HepG2 (cell line): ENCODE results near the gene RABGGTB. TPM values are rescaled to one million over a fixed set of nuclear protein-coding genes. Genes with fewer than 3 reads are reported as not detected.

Experiments used
- ATF2 ChIP-seq: sonication (generic); formaldehyde crosslinking; IDR thresholded peaks from 2 replicates; pipeline ENCODE4 v1.4.0; 2020; ENCODE audit warnings: missing genetic modification reagents
- DBP ChIP-seq: sonication (generic); formaldehyde crosslinking; IDR thresholded peaks from 2 replicates; pipeline ENCODE4 v1.4.0; 2020; ENCODE audit warnings: missing genetic modification reagents; ENCODE audit errors: not compliant biosample characterization
- GTF2F1 ChIP-seq: fragments of 150-350 bp; IDR thresholded peaks from 2 replicates; pipeline ENCODE4 v1.6.1; 2014; ENCODE audit warnings: low read length
- HIVEP1 ChIP-seq: sonication (generic); formaldehyde crosslinking; IDR thresholded peaks from 2 replicates; pipeline ENCODE4 v1.4.0; 2020; ENCODE audit warnings: mild to moderate bottlenecking, missing genetic modification reagents
- KLF16 ChIP-seq, 2 experiments: sonication (generic) in 1 of 2; formaldehyde crosslinking in 1 of 2; IDR thresholded peaks; 2 replicates each; pipeline versions ENCODE4 v1.6.1 to v1.8.0; 2016 to 2023; ENCODE audit warnings: missing genetic modification reagents in 2 of 2, missing compliant biosample characterization in 1 of 2
- NCOA2 ChIP-seq: sonication (generic); formaldehyde crosslinking; IDR thresholded peaks from 2 replicates; pipeline ENCODE4 v1.8.0; 2022; ENCODE audit warnings: inconsistent platforms
- NFAT5 ChIP-seq: sonication (generic); formaldehyde crosslinking; IDR thresholded peaks from 2 replicates; pipeline ENCODE4 v1.4.0; 2020; ENCODE audit warnings: missing genetic modification reagents
- POLR2A ChIP-seq, 2 experiments: IDR thresholded peaks; 2 replicates each; pipeline ENCODE4 v1.6.1; 2011; ENCODE audit warnings: low read depth in 2 of 2, low read length in 2 of 2, mild to moderate bottlenecking in 1 of 2, moderate library complexity in 1 of 2; ENCODE audit not compliant: insufficient read depth in 1 of 2
- RBM22 ChIP-seq: fragments of 200-400 bp; formaldehyde crosslinking; optimal IDR thresholded peaks from 2 replicates; pipeline ENCODE3; 2017; ENCODE audit warnings: mild to moderate bottlenecking, low read length, moderate library complexity
- SP1 ChIP-seq, 2 experiments: fragments of 450-650 bp in 1 of 2; sonication (generic) in 1 of 2; formaldehyde crosslinking in 1 of 2; IDR thresholded peaks; 2 replicates each; pipeline versions ENCODE4 v1.4.0 to v1.6.1; 2016 to 2020; ENCODE audit warnings: missing genetic modification reagents in 1 of 2
- TBX2 ChIP-seq: sonication (generic); formaldehyde crosslinking; IDR thresholded peaks from 2 replicates; pipeline ENCODE4 v1.5.0; 2020; ENCODE audit warnings: missing genetic modification reagents, mild to moderate bottlenecking, borderline replicate concordance
- THAP8 ChIP-seq: sonication (generic); formaldehyde crosslinking; IDR thresholded peaks from 2 replicates; pipeline ENCODE4 v1.5.1; 2020; ENCODE audit warnings: missing genetic modification reagents, mild to moderate bottlenecking, borderline replicate concordance
- TP53 ChIP-seq: sonication (generic); formaldehyde crosslinking; conservative IDR thresholded peaks from 2 replicates; pipeline ENCODE4 v1.4.0; 2020; ENCODE audit warnings: missing genetic modification reagents
- ZHX1 ChIP-seq: sonication (generic); formaldehyde crosslinking; IDR thresholded peaks from 2 replicates; pipeline ENCODE4 v1.8.1; 2022; ENCODE audit warnings: low read depth, mild to moderate bottlenecking, missing genetic modification reagents
- ZNF12 ChIP-seq: sonication (generic); formaldehyde crosslinking; IDR thresholded peaks from 2 replicates; pipeline ENCODE4 v1.5.0; 2020; ENCODE audit warnings: missing genetic modification reagents
- ZNF615 ChIP-seq: sonication (generic); formaldehyde crosslinking; IDR thresholded peaks from 2 replicates; pipeline ENCODE4 v1.5.0; 2020; ENCODE audit warnings: mild to moderate bottlenecking, missing genetic modification reagents, borderline replicate concordance
- ZNF652 ChIP-seq: IDR thresholded peaks from 2 replicates; pipeline ENCODE4 v1.6.1; 2016; ENCODE audit warnings: low read depth, borderline replicate concordance
- polyA plus RNA-seq, 8 experiments: library from polyadenylated mRNA; depleted of rRNA in 3 of 8; stranded (reverse) in 7 of 8; unstranded in 1 of 8; fragments of >200 nt; fragmentation: Illumina TruSeq in 4 of 8; extraction: Trizol in 4 of 8; gene quantifications; 2 replicates each; pipeline versions ENCODE4 v1.2.1 to v1.2.3, GENCODE V29; 2011 to 2016; ENCODE audit warnings: low read depth in 4 of 8, missing spikeins in 1 of 8, mixed read lengths in 1 of 8; ENCODE audit not compliant: insufficient read depth in 1 of 8
- total RNA-seq, 5 experiments: library from RNA; depleted of rRNA; stranded (reverse); fragments of >200 nt; fragmentation: Illumina TruSeq; extraction: Trizol; gene quantifications; 2 replicates each; pipeline ENCODE4 v1.2.3, GENCODE V29; 2016; ENCODE audit warnings: low read depth in 1 of 5

RABGGTB gene
- total and polyA plus RNA-seq, 2 of the 13 experiments (the other 11 are each of a cell fraction or from before 2014, with no cell fraction given): 185 to 290 TPM

GRCh38 chr1:75785983-75786853, at the start of gene RABGGTB (continued):
- TF ChIP-seq ZHX1: peak; percentile 67; the same call in 1 of the 2 replicates
- TF ChIP-seq NFAT5: no peak
- peak; percentile 32 for TF ChIP-seq RBM22
- TF ChIP-seq KLF16 (CRISPR knock-in tag; IDR thresholded peaks at IDR 0.05): peak in 1 of 2 experiments; percentile 90; a peak in 2 of 4 replicates
- TF ChIP-seq GTF2F1: peak; percentile 89
- TF ChIP-seq ATF2 (CRISPR knock-in tag): peak; percentile 50; the same call in 1 of the 2 replicates
- peak; percentile 23; the same call in 1 of the 2 replicates for TF ChIP-seq TBX2 (CRISPR knock-in tag)
- TF ChIP-seq ZNF615 (CRISPR knock-in tag): no peak
- TF ChIP-seq THAP8 (CRISPR knock-in tag): no peak
- no peak for TF ChIP-seq HIVEP1 (CRISPR knock-in tag)
- peak; percentile 100 for TF ChIP-seq POLR2A (IDR thresholded peaks at IDR 0.05; ENCODE audit: insufficient read depth in 1 of 2, low read depth in 2 of 2, low read length in 2 of 2)
- TF ChIP-seq ZNF652: peak; percentile 79
- no peak for TF ChIP-seq SP1 (IDR thresholded peaks at IDR 0.05)
- peak; percentile 6; the same call in 1 of the 2 replicates for TF ChIP-seq SP1 (CRISPR knock-in tag; IDR thresholded peaks at IDR 0.05)
- no peak for TF ChIP-seq DBP (CRISPR knock-in tag)
- TF ChIP-seq ZNF12: 0 out of 2 replicates have a peak, but pooled peaks have one; percentile 39
- TF ChIP-seq TP53: 0 out of 2 replicates have a peak, but pooled peaks have one; percentile 61
- TF ChIP-seq NCOA2 (CRISPR knock-in tag): peak; percentile 41; the same call in 1 of the 2 replicates
